ENCODE data around the gene PREB.

DNA sequence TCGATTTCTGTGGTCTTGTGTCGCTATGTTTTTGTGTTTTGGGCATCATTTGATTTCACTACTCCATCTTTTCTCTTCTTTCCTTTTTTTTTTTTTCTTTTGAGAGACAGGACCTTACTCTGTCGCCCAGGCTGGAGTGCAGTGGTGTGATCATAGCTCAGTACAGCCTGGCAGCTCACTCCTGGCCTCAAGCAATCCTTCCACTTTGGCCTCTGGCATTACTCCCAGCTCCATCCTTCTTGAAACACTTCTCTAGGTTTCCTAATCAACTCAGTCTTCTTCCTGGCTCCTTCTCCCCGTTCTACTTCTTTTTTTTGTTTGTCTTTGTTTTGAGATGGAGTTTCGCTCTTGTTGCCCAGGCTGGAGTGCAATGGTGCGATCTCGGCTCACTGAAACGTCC lies 40.9 kb upstream of the PREB start:
- no peak for TF ChIP-seq POLR2A (IDR thresholded peaks at IDR 0.05)
- TF ChIP-seq, protein P1, sequence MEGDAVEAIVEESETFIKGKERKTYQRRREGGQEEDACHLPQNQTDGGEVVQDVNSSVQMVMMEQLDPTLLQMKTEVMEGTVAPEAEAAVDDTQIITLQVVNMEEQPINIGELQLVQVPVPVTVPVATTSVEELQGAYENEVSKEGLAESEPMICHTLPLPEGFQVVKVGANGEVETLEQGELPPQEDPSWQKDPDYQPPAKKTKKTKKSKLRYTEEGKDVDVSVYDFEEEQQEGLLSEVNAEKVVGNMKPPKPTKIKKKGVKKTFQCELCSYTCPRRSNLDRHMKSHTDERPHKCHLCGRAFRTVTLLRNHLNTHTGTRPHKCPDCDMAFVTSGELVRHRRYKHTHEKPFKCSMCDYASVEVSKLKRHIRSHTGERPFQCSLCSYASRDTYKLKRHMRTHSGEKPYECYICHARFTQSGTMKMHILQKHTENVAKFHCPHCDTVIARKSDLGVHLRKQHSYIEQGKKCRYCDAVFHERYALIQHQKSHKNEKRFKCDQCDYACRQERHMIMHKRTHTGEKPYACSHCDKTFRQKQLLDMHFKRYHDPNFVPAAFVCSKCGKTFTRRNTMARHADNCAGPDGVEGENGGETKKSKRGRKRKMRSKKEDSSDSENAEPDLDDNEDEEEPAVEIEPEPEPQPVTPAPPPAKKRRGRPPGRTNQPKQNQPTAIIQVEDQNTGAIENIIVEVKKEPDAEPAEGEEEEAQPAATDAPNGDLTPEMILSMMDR (IDR thresholded peaks at IDR 0.05 in 4 of 5, conservative IDR thresholded peaks at IDR 0.05 in 1 of 5): no peak
